ENCODE results near the gene SSTR3.

GRCh38 chr22:37259540-37260029 lies 47.3 kb upstream of the SSTR3 start:
- TF ChIP-seq CTCF (IDR thresholded peaks at IDR 0.05) (peak; percentile 79), POLR2AphosphoS5 (IDR thresholded peaks at IDR 0.05; ENCODE audit: low read depth, low read length) (no peak), REST (IDR thresholded peaks at IDR 0.05; ENCODE audit: insufficient read depth in 1 of 2, low read depth in 2 of 2, low read length in 1 of 2) (no peak), TCF7L2 (IDR thresholded peaks at IDR 0.05; ENCODE audit: low read depth, low read length) (no peak), SIN3A (IDR thresholded peaks at IDR 0.05; ENCODE audit: borderline replicate concordance, insufficient read depth, low read depth, low read length) (no peak)

Data from Panc1 (cell line).